ENCODE results near the gene ZBTB17. TPM values are rescaled to one million over a fixed set of nuclear protein-coding genes. Genes with fewer than 3 reads are reported as not detected.

The ZBTB17 gene
- total and polyA plus RNA-seq, 10 of the 15 experiments (the other 5 are each of a cell fraction or from before 2014, with no cell fraction given): 0.87 to 59.4 (median 38.7) TPM

DNA sequence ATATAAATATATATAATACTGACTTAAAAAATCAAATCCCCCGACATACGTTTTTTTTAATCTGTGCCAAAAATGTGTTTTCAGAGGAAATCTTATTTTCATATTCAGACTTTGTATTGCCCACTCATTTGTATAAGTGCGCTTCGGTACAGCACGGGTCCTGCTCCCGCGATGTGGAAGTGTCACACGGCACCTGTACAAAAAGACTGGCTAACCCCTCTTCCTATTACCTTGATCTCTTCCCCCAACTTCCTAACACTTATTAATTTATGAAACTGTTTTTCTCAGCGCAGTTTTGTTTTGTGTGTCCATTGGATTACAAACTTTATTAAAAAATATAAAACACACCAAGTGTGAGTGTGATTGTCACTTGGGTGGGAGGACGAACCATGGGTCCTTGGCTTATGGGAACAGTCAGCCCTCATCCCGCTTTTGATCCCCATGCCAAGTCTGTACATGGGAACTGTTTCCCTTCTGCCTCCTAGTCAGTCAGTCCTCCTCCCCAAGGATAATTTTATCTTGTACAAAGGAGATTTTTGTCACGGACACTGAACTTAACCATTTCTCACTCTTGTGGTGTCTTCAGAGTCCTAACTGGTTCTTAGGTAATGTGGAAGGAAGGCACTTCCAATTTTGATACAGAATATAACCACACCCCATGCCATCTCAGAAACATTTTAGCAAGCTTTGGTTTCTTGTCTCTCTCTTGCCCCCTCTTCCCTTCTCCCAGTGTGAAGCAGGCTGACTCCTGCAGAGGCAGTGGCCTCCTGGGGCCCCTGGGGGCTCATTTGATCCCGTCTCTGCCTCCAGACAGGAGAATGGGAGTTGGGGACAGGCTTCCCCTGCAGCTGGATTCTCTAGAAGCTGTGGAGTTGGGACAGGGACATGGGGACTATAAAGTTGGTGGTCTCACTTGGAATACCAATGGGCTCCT is 35.5 kb downstream of the ZBTB17 start:
- H3K36me3 ChIP-seq (ENCODE audit: control insufficient read depth in 2 of 2, insufficient read depth in 2 of 2, low read length in 1 of 2): peaks cover 8 to 65% of the 10 kb centered on the region in 2 experiments
- in situ Hi-C loops (cut with MboI): no loop called here
- no peak for TF ChIP-seq CHD4 (IDR thresholded peaks at IDR 0.05)
- TF ChIP-seq ZBED1 (IDR thresholded peaks at IDR 0.05; ENCODE audit: borderline replicate concordance): no peak
- TF ChIP-seq KLF5 (IDR thresholded peaks at IDR 0.05; ENCODE audit: partially characterized antibody): no peak
- no peak for TF ChIP-seq NFYA (IDR thresholded peaks at IDR 0.05; ENCODE audit: borderline replicate concordance, low read depth, low read length)
- no peak for TF ChIP-seq MYB (IDR thresholded peaks at IDR 0.05; ENCODE audit: borderline replicate concordance, low read depth, low read length)
- TF ChIP-seq, protein P1, sequence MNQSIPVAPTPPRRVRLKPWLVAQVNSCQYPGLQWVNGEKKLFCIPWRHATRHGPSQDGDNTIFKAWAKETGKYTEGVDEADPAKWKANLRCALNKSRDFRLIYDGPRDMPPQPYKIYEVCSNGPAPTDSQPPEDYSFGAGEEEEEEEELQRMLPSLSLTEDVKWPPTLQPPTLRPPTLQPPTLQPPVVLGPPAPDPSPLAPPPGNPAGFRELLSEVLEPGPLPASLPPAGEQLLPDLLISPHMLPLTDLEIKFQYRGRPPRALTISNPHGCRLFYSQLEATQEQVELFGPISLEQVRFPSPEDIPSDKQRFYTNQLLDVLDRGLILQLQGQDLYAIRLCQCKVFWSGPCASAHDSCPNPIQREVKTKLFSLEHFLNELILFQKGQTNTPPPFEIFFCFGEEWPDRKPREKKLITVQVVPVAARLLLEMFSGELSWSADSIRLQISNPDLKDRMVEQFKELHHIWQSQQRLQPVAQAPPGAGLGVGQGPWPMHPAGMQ (IDR thresholded peaks at IDR 0.05; ENCODE audit: borderline replicate concordance): no peak
- no peak for TF ChIP-seq YBX1 (IDR thresholded peaks at IDR 0.05)
- no peak for TF ChIP-seq NFIC (IDR thresholded peaks at IDR 0.05; ENCODE audit: low read depth, low read length)
- TF ChIP-seq ZNF217 (IDR thresholded peaks at IDR 0.05): no peak
- TF ChIP-seq, protein P2, sequence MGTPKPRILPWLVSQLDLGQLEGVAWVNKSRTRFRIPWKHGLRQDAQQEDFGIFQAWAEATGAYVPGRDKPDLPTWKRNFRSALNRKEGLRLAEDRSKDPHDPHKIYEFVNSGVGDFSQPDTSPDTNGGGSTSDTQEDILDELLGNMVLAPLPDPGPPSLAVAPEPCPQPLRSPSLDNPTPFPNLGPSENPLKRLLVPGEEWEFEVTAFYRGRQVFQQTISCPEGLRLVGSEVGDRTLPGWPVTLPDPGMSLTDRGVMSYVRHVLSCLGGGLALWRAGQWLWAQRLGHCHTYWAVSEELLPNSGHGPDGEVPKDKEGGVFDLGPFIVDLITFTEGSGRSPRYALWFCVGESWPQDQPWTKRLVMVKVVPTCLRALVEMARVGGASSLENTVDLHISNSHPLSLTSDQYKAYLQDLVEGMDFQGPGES (IDR thresholded peaks at IDR 0.05): no peak
- no peak for TF ChIP-seq KAT2A (conservative IDR thresholded peaks at IDR 0.05; ENCODE audit: control insufficient read depth, low read depth, low read length)
- TF ChIP-seq SMC3 (IDR thresholded peaks at IDR 0.05; ENCODE audit: borderline replicate concordance, low read length): no peak
- no peak for TF ChIP-seq IKZF1 (conservative IDR thresholded peaks at IDR 0.05)
- TF ChIP-seq RBBP5 (conservative IDR thresholded peaks at IDR 0.05): no peak
- TF ChIP-seq FOXK2 (IDR thresholded peaks at IDR 0.05): no peak
- no peak for TF ChIP-seq RELA (IDR thresholded peaks at IDR 0.05; ENCODE audit: borderline replicate concordance, partially characterized antibody)
- no peak overlapping the region for H3K9ac ChIP-seq (ENCODE audit: control insufficient read depth, insufficient read depth, low read length)
- 57% methylated on average over 13 of the region's 13 CpGs for WGBS (ENCODE audit: insufficient coverage, insufficient replicate concordance, low lambda C conversion rate, missing lambda C conversion rate)
- H3K4me2 ChIP-seq (ENCODE audit: control insufficient read depth, insufficient read depth): no peak overlapping the region
- H3K27me3 ChIP-seq (replicated peaks in 1 of 2; ENCODE audit: control insufficient read depth in 2 of 2, insufficient read depth in 2 of 2, low read length in 1 of 2): no peaks in the 10 kb centered on the region
- ChIA-PET POLR2A (no interaction called here), SMC1A (ENCODE audit: uncharacterized antibody, unreplicated experiment) (interaction anchor here (0.7 kb wide), 1 partner anchor 40 kb away, joined by 3 read pairs; no protein-coding TSS in a partner anchor), RAD21 (ENCODE audit: unreplicated experiment) (no interaction called here), CTCF (no interaction called here)
- H3K4me3 ChIP-seq: no peak overlapping the region
- ATAC-seq (no peak), DNase-seq (ENCODE audit: low read depth, low spot score) (no peak), FAIRE-seq (no peak)
- intact Hi-C loops (cut with micrococcal nuclease; ENCODE audit: unreplicated experiment): loop anchor here (10.0 kb wide), 1 partner anchor 114 kb away; no protein-coding TSS in a partner anchor
- no TSS peak for BruUV-seq (replicated peaks)
- no peak overlapping the region for H3K27ac ChIP-seq (ENCODE audit: control insufficient read depth, insufficient read depth)
- H3K79me2 ChIP-seq (ENCODE audit: control insufficient read depth, insufficient read depth, low read length): no peaks in the 10 kb centered on the region
- H2AFZ ChIP-seq (ENCODE audit: control insufficient read depth, low read depth, low read length): no peak overlapping the region
- H4K20me1 ChIP-seq (ENCODE audit: control insufficient read depth, insufficient read depth): no peaks in the 10 kb centered on the region
- no peaks in the 10 kb centered on the region for H3K9me3 ChIP-seq (replicated peaks; ENCODE audit: control insufficient read depth, insufficient read depth, low read length)
- no peaks in the 10 kb centered on the region for H3K4me1 ChIP-seq (ENCODE audit: control insufficient read depth, insufficient read depth, low read length)
